ENCODE results near the gene ADAMTS10.
"Not testable (repeated sequence)": the region's sequence is repeated elsewhere in the genome, so short reads cannot be mapped to it uniquely, and the experiment has no call there.

The ADAMTS10 gene

DNA sequence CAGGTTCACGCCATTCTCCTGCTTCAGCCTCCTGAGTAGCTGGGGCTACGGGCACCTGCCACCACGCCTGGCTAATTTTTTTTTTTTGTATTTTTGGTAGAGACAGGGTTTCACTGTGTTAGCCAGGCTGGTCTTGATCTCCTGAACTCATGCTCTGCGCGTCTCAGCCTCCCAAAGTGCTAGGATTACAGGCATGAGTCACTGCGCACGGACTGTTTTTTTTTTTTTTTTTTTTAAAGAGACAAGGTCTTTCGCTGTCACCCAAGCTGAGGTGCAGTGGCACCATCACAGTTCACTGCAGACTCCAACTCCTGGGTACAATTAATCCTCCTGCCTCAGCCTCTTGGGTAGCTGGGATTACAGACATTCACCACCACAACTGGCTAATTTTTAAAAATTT, 8.2 kb upstream of the ADAMTS10 start:
- no peak overlapping the region for H3K9ac ChIP-seq (ENCODE audit: low read depth, low read length)
- no peak overlapping the region for H3K4me3 ChIP-seq (ENCODE audit: low read length)
- peaks cover 8% of the 10 kb centered on the region for H3K27me3 ChIP-seq (ENCODE audit: control insufficient read depth, insufficient read depth, low read length)
- no peaks in the 10 kb centered on the region for H3K36me3 ChIP-seq (ENCODE audit: insufficient read depth, low read length)
- H3K9me3 ChIP-seq (replicated peaks; ENCODE audit: low read length) = no peaks in the 10 kb centered on the region
- no peak overlapping the region for H3K4me2 ChIP-seq (ENCODE audit: low read length)
- H3K4me1 ChIP-seq (ENCODE audit: control insufficient read depth, insufficient read depth, low read length) = peaks cover 5% of the 10 kb centered on the region

- no peak overlapping the region for H3K4me2 ChIP-seq (ENCODE audit: low read length)
- no peaks in the 10 kb centered on the region for H3K9me3 ChIP-seq (replicated peaks; ENCODE audit: low read length)
- H3K4me3 ChIP-seq (ENCODE audit: low read length) = no peak overlapping the region
- H3K4me1 ChIP-seq (ENCODE audit: control insufficient read depth, insufficient read depth, low read length) = peaks cover 5% of the 10 kb centered on the region
- H3K27me3 ChIP-seq (ENCODE audit: control insufficient read depth, insufficient read depth, low read length) = peaks cover 8% of the 10 kb centered on the region
- H3K36me3 ChIP-seq (ENCODE audit: insufficient read depth, low read length) = no peaks in the 10 kb centered on the region
- H3K9ac ChIP-seq (ENCODE audit: low read depth, low read length) = no peak overlapping the region
Measured at GRCh38 chr19:8617984-8618383, 7.5 kb upstream of the ADAMTS10 start.

- H3K9ac ChIP-seq (ENCODE audit: low read depth, low read length); H3K27me3 ChIP-seq (ENCODE audit: control insufficient read depth, insufficient read depth, low read length); H3K4me1 ChIP-seq (ENCODE audit: control insufficient read depth, insufficient read depth, low read length); H3K9me3 ChIP-seq (replicated peaks; ENCODE audit: low read length); H3K4me2 ChIP-seq (ENCODE audit: low read length); H3K4me3 ChIP-seq (ENCODE audit: low read length); H3K36me3 ChIP-seq (ENCODE audit: insufficient read depth, low read length): not testable (repeated sequence)
Measured at GRCh38 chr19:8617325-8617724, 6.8 kb upstream of the ADAMTS10 start.

DNA sequence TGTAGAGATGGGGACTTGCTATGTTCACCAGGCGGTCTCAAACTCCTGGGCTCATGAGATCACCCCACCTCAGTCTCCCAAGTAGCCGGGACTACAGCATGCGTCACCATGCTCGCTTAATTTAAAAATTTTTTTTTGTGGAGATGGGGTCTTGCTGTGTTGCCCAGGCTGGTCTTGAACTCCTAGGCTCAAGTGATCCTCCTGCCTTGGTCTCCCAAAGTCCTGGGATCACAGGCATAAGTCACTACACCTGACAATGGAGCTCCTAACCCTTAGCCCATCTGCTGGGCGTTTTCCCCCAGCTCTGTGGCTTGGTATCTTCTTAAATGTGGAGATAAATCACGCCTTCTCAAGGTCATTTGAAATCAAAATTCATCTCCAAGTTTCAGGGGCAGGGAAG, 6.3 kb upstream of the ADAMTS10 start:
- H3K4me2 ChIP-seq (ENCODE audit: low read length) = no peak overlapping the region
- no peak overlapping the region for H3K4me3 ChIP-seq (ENCODE audit: low read length)
- H3K9ac ChIP-seq (ENCODE audit: low read depth, low read length) = no peak overlapping the region
- peaks cover 8% of the 10 kb centered on the region for H3K4me1 ChIP-seq (ENCODE audit: control insufficient read depth, insufficient read depth, low read length)
- H3K9me3 ChIP-seq (replicated peaks; ENCODE audit: low read length) = no peaks in the 10 kb centered on the region
- peaks cover 8% of the 10 kb centered on the region for H3K27me3 ChIP-seq (ENCODE audit: control insufficient read depth, insufficient read depth, low read length)
- no peaks in the 10 kb centered on the region for H3K36me3 ChIP-seq (ENCODE audit: insufficient read depth, low read length)

GRCh38 chr19:8615813-8616596, 5.5 kb upstream of the ADAMTS10 start:
- H3K9ac ChIP-seq (ENCODE audit: low read depth, low read length) = no peak overlapping the region
- H3K4me1 ChIP-seq (ENCODE audit: control insufficient read depth, insufficient read depth, low read length) = peaks cover 14% of the 10 kb centered on the region
- no peak overlapping the region for H3K4me2 ChIP-seq (ENCODE audit: low read length)
- peaks cover 7% of the 10 kb centered on the region for H3K27me3 ChIP-seq (ENCODE audit: control insufficient read depth, insufficient read depth, low read length)
- H3K4me3 ChIP-seq (ENCODE audit: low read length) = no peak overlapping the region
- H3K36me3 ChIP-seq (ENCODE audit: insufficient read depth, low read length) = no peaks in the 10 kb centered on the region
- no peaks in the 10 kb centered on the region for H3K9me3 ChIP-seq (replicated peaks; ENCODE audit: low read length)

DNA sequence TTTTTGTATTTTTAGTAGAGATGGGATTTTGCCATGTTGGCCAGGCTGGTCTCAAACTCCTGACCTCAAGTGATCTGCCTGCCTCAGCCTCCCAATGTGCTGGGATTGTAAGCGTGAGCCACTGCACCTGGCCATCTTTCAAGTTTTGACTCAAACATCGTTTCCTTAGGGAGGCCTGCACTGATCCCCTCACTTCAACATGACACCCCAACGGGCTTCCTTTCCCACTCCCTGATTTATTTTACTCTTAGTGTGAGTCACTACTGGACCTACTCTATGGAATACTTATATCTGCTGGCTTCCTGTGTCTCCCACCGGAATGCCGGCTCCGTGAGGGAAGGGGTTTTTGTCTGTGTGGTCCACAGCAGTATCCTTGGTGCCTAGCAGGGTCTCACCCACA, 4.5 kb upstream of the ADAMTS10 start:
- Histone ChIP-seq H3K4me1 (ENCODE audit: control insufficient read depth, insufficient read depth, low read length) (peaks cover 17% of the 10 kb centered on the region), H3K27me3 (ENCODE audit: control insufficient read depth, insufficient read depth, low read length) (no peaks in the 10 kb centered on the region), H3K4me3 (ENCODE audit: low read length) (no peak overlapping the region), H3K36me3 (ENCODE audit: insufficient read depth, low read length) (no peaks in the 10 kb centered on the region), H3K9ac (ENCODE audit: low read depth, low read length) (no peak overlapping the region), H3K4me2 (ENCODE audit: low read length) (no peak overlapping the region), H3K9me3 (replicated peaks; ENCODE audit: low read length) (no peaks in the 10 kb centered on the region)

DNA sequence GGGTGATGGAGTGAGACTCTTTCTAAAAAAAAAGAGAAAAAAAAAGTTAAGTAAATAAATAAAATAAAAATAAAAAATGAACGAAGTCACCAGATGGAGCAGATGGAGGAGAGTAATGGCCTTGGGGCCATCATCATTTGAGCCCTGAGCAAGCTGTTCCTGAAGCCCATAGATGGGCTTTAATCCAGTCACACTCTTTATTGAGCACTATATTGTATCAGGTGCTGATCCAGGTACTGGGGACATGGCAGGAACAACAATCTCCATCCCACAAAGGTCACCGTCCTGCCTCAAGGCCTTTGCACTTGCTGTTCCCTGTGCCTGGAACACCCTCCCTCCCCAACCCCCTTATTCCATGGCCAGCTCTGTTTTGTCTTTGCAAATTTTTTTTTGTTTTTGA, 3.9 kb upstream of the ADAMTS10 start:
- no peak overlapping the region for H3K9ac ChIP-seq (ENCODE audit: low read depth, low read length)
- H3K27me3 ChIP-seq (ENCODE audit: control insufficient read depth, insufficient read depth, low read length) = no peaks in the 10 kb centered on the region
- H3K4me3 ChIP-seq (ENCODE audit: low read length) = no peak overlapping the region
- no peaks in the 10 kb centered on the region for H3K36me3 ChIP-seq (ENCODE audit: insufficient read depth, low read length)
- H3K4me2 ChIP-seq (ENCODE audit: low read length) = no peak overlapping the region
- H3K4me1 ChIP-seq (ENCODE audit: control insufficient read depth, insufficient read depth, low read length) = peaks cover 23% of the 10 kb centered on the region
- H3K9me3 ChIP-seq (replicated peaks; ENCODE audit: low read length) = no peaks in the 10 kb centered on the region

DNA sequence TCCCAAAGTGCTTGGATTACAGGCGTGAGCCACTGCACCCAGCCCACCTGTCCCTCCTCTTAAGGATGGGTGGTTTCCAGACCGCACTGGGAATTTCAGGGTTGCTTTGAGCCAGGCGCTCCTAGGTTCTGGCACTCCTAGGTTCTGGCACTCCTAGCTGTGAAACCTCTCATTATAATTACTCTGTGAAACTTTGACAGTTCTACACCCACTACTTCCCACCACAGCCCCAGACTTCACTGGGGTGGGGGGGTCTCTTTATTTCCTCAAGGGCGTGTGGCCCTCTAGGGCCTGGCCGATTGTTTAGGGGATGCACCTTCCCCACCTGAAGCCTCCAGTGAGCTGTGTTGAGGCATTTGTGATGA, 2.3 kb upstream of the ADAMTS10 start:
- Histone ChIP-seq H3K4me2 (ENCODE audit: low read length) (no peak overlapping the region), H3K9me3 (replicated peaks; ENCODE audit: low read length) (no peaks in the 10 kb centered on the region), H3K9ac (ENCODE audit: low read depth, low read length) (no peak overlapping the region), H3K27me3 (ENCODE audit: control insufficient read depth, insufficient read depth, low read length) (no peaks in the 10 kb centered on the region), H3K36me3 (ENCODE audit: insufficient read depth, low read length) (no peaks in the 10 kb centered on the region), H3K4me1 (ENCODE audit: control insufficient read depth, insufficient read depth, low read length) (peaks cover 39% of the 10 kb centered on the region), H3K4me3 (ENCODE audit: low read length) (no peak overlapping the region)

DNA sequence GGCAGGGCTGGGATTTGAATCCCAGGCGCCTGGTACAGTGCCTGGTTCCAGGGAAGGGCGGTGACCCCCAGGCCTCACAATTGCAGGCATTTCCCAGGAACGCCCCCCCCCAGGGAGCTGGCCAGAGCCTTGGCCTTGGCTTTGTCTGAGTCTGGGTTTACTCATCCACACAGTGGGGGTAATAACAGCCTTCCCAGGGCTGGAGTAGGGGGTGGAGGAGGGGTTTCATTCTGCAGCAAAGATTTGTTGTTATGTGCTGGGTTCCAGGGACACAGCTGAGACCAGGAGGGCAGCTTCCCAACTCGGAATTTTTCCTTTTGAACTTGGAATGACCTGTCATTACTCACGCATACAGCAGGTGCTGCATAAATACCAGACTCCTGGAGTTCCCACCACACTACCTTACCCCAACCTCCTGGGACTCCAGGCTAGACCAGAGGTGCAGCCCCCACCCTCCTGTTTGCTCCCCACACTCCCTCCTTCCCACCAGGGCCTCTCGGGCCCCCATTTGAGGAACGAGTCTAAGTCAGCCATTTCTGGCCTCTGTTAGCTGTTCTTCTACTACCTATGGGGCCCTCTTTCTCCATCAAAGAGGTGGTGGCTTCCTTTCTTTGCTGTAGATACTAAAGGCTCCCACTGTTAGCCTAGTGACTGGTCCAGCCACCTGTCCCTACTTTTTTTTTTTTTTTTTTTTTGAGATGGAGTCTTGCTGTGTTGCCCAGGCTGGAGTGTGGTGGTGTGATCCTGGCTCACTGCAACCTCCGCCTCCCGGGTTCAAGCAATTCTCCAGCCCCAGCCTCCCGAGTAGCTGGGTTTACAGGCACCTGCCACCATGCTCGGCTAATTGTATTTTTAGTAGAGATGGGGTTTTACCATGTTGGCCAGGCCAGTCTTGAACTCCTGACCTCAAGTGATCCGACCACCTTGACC, 1.6 kb upstream of the ADAMTS10 start:
- peaks cover 44% of the 10 kb centered on the region for H3K4me1 ChIP-seq (ENCODE audit: control insufficient read depth, insufficient read depth, low read length)
- no peak overlapping the region for H3K9ac ChIP-seq (ENCODE audit: low read depth, low read length)

DNA sequence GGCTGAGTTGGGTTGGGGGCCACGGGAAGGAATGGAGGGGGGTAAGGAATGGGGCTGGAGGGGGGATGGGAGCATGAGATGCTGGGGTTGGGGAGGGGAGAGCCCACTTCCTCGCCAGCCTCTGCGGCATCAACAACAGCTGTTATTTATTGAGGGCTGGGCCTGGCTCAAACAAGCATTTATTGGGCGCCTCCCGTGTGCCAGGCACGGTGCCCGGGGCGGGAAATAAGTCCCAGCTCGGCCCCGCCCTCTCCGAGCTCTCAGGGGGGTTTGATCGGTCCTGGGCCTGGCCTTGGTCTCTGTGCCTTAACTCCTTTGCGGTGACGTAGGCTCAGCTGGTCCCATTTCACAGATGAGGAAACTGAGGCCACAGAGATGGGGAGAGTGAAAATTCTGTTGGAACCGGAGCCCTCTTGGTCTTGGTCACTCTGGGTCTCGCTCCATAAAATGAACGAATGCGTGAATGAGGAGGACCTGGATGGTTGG, 919 bp upstream of the ADAMTS10 start:
- no peaks in the 10 kb centered on the region for H3K27me3 ChIP-seq (ENCODE audit: control insufficient read depth, insufficient read depth, low read length)
- no peaks in the 10 kb centered on the region for H3K9me3 ChIP-seq (replicated peaks; ENCODE audit: low read length)
- H3K4me2 ChIP-seq (ENCODE audit: low read length) = no peak overlapping the region
- H3K36me3 ChIP-seq (ENCODE audit: insufficient read depth, low read length) = no peaks in the 10 kb centered on the region
- H3K4me3 ChIP-seq (ENCODE audit: low read length) = no peak overlapping the region
- peaks cover 49% of the 10 kb centered on the region for H3K4me1 ChIP-seq (ENCODE audit: control insufficient read depth, insufficient read depth, low read length)
- no peak overlapping the region for H3K9ac ChIP-seq (ENCODE audit: low read depth, low read length)

More for the DNA sequence above, 1.6 kb upstream of the ADAMTS10 start:
- Histone ChIP-seq H3K36me3 (ENCODE audit: insufficient read depth, low read length) (no peaks in the 10 kb centered on the region), H3K27me3 (ENCODE audit: control insufficient read depth, insufficient read depth, low read length) (no peaks in the 10 kb centered on the region), H3K4me3 (ENCODE audit: low read length) (no peak overlapping the region), H3K9me3 (replicated peaks; ENCODE audit: low read length) (no peaks in the 10 kb centered on the region), H3K4me2 (ENCODE audit: low read length) (no peak overlapping the region)

DNA sequence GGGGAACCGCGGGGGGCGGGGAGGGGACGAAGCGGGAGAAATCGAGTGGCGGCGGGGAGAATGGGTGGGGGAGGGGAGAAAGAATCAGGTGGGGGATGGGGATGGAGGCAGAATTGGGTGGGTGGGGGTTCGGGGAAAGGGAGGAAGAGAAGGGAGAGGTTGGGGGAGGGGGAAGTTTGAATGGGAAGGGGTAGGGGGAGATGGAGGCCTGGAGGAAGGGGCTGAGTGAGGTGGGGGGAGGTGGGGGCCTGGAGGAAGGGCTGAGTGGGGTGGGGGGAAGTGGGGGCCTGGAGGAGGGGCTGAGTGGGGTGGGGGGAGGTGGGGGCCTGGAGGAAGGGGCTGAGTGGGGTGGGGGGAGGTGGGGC, 403 bp upstream of the ADAMTS10 start:
- peaks cover 49% of the 10 kb centered on the region for H3K4me1 ChIP-seq (ENCODE audit: control insufficient read depth, insufficient read depth, low read length)
- no peaks in the 10 kb centered on the region for H3K9me3 ChIP-seq (replicated peaks; ENCODE audit: low read length)
- no peak overlapping the region for H3K4me3 ChIP-seq (ENCODE audit: low read length)
- H3K9ac ChIP-seq (ENCODE audit: low read depth, low read length) = no peak overlapping the region
- H3K27me3 ChIP-seq (ENCODE audit: control insufficient read depth, insufficient read depth, low read length) = no peaks in the 10 kb centered on the region
- H3K36me3 ChIP-seq (ENCODE audit: insufficient read depth, low read length) = no peaks in the 10 kb centered on the region
- H3K4me2 ChIP-seq (ENCODE audit: low read length) = no peak overlapping the region

All from skeletal muscle satellite cell (primary cell).